Left ventricle myocardium inferior (tissue), 1 donor: ENCODE measurements around the gene TTYH3. TPM values are rescaled to one million over a fixed set of nuclear protein-coding genes. Genes with fewer than 3 reads are reported as not detected.

Experiments used
- DNase-seq: peaks from one replicate; pipeline ENCODE4 v3.0.0-alpha.2; 2020
- H3K27ac ChIP-seq: fragments of 200-600 bp; replicated peaks from 2 replicates; pipeline ENCODE4 v1.8.0; 2021
- H3K27me3 ChIP-seq: fragments of 200-600 bp; 2 replicates; pipeline ENCODE4 v1.8.0; 2021; ENCODE audit warnings: low read depth
- H3K36me3 ChIP-seq: fragments of 200-600 bp; 2 replicates; pipeline ENCODE4 v1.8.0; 2021
- H3K4me1 ChIP-seq: fragments of 200-600 bp; 2 replicates; pipeline ENCODE4 v1.8.0; 2021
- H3K4me3 ChIP-seq: fragments of 200-600 bp; 2 replicates; pipeline ENCODE4 v1.8.0; 2021; ENCODE audit warnings: mild to moderate bottlenecking, moderate library complexity
- H3K9me3 ChIP-seq: fragments of 200-600 bp; replicated peaks from 2 replicates; pipeline ENCODE4 v1.8.0; 2021
- CTCF ChIP-seq: fragments of 200-600 bp; IDR thresholded peaks from 2 replicates; pipeline ENCODE4 v1.8.0; 2021; ENCODE audit warnings: antibody characterized with exemption, mild to moderate bottlenecking, borderline replicate concordance
- intact Hi-C: fragments of 100-400 bp; cut with micrococcal nuclease; formaldehyde crosslinking; loops from one replicate; pipeline ENCODE4 v1.11.0; 2022
- total RNA-seq: library from RNA; stranded (reverse); fragmentation: NEBNext Ultra II Directional; extraction: Animal tissue kit (Norgen Biotek cat#: 25700); gene quantifications from one replicate; pipeline ENCODE4 v1.2.1, GENCODE V29; 2021
- donor health status: DM: no; HTN: yes; CAD: no; lungs with severe emphysema.

TTYH3 gene
- total RNA-seq, 1 donor from 2014 or later = 10.9 TPM

GRCh38 chr7:2660359-2661095 lies 28.7 kb downstream of the TTYH3 start:
- no peaks in the 10 kb centered on the region for H3K27me3 ChIP-seq
- no peak overlapping the region for H3K27ac ChIP-seq
- H3K4me3 ChIP-seq = no peak overlapping the region
- intact Hi-C loops = no loop called here
- no peaks in the 10 kb centered on the region for H3K9me3 ChIP-seq
- TF ChIP-seq CTCF = no peak
- no peak for DNase-seq
- peaks cover 22% of the 10 kb centered on the region for H3K36me3 ChIP-seq
- H3K4me1 ChIP-seq = peaks cover 26% of the 10 kb centered on the region

GRCh38 chr7:2661096-2661449 lies 29.3 kb downstream of the TTYH3 start:
- Histone ChIP-seq H3K27ac (no peak overlapping the region), H3K4me3 (no peak overlapping the region), H3K27me3 (no peaks in the 10 kb centered on the region), H3K9me3 (no peaks in the 10 kb centered on the region), H3K4me1 (peaks cover 31% of the 10 kb centered on the region), H3K36me3 (peaks cover 21% of the 10 kb centered on the region)
- no peak for DNase-seq
- intact Hi-C loops = no loop called here
- TF ChIP-seq CTCF = no peak

- TF ChIP-seq CTCF = no peak
- no peak for DNase-seq
- Histone ChIP-seq H3K27me3 (no peaks in the 10 kb centered on the region), H3K4me3 (no peak overlapping the region), H3K27ac (no peak overlapping the region), H3K4me1 (peaks cover 33% of the 10 kb centered on the region), H3K9me3 (peaks cover 2% of the 10 kb centered on the region), H3K36me3 (peaks cover 15% of the 10 kb centered on the region)
- intact Hi-C loops = no loop called here
Observed at GRCh38 chr7:2661602-2662272, 30.0 kb downstream of the TTYH3 start.

GRCh38 chr7:2662273-2663120 lies 30.7 kb downstream of the TTYH3 start:
- Histone ChIP-seq H3K36me3 (peaks cover 12% of the 10 kb centered on the region), H3K27ac (peak overlapping the region; percentile 63), H3K4me3 (no peak overlapping the region), H3K27me3 (no peaks in the 10 kb centered on the region), H3K4me1 (peaks cover 33% of the 10 kb centered on the region), H3K9me3 (peaks cover 5% of the 10 kb centered on the region)
- no peak for TF ChIP-seq CTCF
- intact Hi-C loops = no loop called here
- no peak for DNase-seq

GRCh38 chr7:2663121-2663886 lies 31.5 kb downstream of the TTYH3 start:
- no peak overlapping the region for H3K4me3 ChIP-seq
- H3K36me3 ChIP-seq = peaks cover 4% of the 10 kb centered on the region
- no peak for TF ChIP-seq CTCF
- intact Hi-C loops = no loop called here
- H3K9me3 ChIP-seq = peaks cover 5% of the 10 kb centered on the region
- DNase-seq = peak; percentile 59
- H3K4me1 ChIP-seq = peaks cover 33% of the 10 kb centered on the region
- H3K27me3 ChIP-seq = no peaks in the 10 kb centered on the region
- peak overlapping the region; percentile 63 for H3K27ac ChIP-seq
